ENCODE data around the gene RUNX1. TPM values are rescaled to one million over a fixed set of nuclear protein-coding genes. Genes with fewer than 3 reads are reported as not detected.

RUNX1 gene
- total RNA-seq, 1 experiment from 2014 or later = 0.52 TPM

DNA sequence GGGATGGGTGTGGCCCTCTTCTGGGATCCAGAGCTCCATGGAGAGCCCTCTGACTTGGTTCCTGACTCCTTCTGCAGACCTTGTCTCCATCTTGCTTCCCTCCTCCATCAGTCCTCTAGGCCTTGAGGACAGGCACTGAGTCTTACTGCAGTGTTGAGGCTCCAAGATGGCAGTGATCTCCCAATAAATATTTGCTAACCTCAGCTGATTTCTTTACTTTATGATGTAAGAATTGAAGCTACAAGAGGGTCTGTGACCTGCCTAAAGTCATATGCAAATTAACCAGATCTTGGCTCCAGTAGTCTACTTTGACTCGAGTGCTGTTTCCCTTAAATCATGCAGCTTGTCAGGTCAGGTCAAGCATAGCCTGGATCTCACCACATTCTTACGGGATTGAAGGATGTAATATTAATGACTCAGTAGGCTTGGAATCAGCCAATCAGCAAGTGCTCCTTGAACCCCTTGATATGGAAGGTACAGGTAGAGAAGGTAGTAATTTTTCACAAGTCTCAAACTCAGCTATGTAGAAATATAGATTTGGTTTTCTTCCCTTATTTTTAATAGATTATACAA lies 287.3 kb downstream of the RUNX1 start:
- CTCF ChIA-PET = interaction anchor here (1.2 kb wide), 1 partner anchor 16 kb away, joined by 3 read pairs; no protein-coding TSS in a partner anchor
- H3K27ac ChIP-seq (ENCODE audit: low read depth, low read length, poor library complexity, severe bottlenecking) = no peak overlapping the region
- no peaks in the 10 kb centered on the region for H3K4me1 ChIP-seq (ENCODE audit: insufficient read depth, low read length, poor library complexity, severe bottlenecking)
- DNase-seq (ENCODE audit: low spot score) = no peak
- intact Hi-C loops (cut with micrococcal nuclease; ENCODE audit: unreplicated experiment) = no loop called here
- H3K4me3 ChIP-seq (ENCODE audit: low read depth, low read length, poor library complexity, severe bottlenecking) = no peak overlapping the region
- no peaks in the 10 kb centered on the region for H3K9me3 ChIP-seq (ENCODE audit: low read depth, low read length, poor library complexity, severe bottlenecking)
- TF ChIP-seq, protein P1, sequence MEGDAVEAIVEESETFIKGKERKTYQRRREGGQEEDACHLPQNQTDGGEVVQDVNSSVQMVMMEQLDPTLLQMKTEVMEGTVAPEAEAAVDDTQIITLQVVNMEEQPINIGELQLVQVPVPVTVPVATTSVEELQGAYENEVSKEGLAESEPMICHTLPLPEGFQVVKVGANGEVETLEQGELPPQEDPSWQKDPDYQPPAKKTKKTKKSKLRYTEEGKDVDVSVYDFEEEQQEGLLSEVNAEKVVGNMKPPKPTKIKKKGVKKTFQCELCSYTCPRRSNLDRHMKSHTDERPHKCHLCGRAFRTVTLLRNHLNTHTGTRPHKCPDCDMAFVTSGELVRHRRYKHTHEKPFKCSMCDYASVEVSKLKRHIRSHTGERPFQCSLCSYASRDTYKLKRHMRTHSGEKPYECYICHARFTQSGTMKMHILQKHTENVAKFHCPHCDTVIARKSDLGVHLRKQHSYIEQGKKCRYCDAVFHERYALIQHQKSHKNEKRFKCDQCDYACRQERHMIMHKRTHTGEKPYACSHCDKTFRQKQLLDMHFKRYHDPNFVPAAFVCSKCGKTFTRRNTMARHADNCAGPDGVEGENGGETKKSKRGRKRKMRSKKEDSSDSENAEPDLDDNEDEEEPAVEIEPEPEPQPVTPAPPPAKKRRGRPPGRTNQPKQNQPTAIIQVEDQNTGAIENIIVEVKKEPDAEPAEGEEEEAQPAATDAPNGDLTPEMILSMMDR (conservative IDR thresholded peaks at IDR 0.05; ENCODE audit: low read depth, low read length) = no peak
- no peak for TF ChIP-seq EZH2 (IDR thresholded peaks at IDR 0.05; ENCODE audit: borderline replicate concordance, low read depth, low read length, poor library complexity, severe bottlenecking)
- POLR2A ChIA-PET (ENCODE audit: low non-redundant PET) = interaction anchor here (0.6 kb wide), 1 partner anchor 43 kb away, joined by 3 read pairs; no protein-coding TSS in a partner anchor
- no TSS peak for BruUV-seq (replicated peaks)
- H3K27me3 ChIP-seq (replicated peaks; ENCODE audit: insufficient read depth, low read depth, low read length, poor library complexity) = no peaks in the 10 kb centered on the region
- no peaks in the 10 kb centered on the region for H3K36me3 ChIP-seq (ENCODE audit: insufficient read depth, low read length, poor library complexity, severe bottlenecking)

DNA sequence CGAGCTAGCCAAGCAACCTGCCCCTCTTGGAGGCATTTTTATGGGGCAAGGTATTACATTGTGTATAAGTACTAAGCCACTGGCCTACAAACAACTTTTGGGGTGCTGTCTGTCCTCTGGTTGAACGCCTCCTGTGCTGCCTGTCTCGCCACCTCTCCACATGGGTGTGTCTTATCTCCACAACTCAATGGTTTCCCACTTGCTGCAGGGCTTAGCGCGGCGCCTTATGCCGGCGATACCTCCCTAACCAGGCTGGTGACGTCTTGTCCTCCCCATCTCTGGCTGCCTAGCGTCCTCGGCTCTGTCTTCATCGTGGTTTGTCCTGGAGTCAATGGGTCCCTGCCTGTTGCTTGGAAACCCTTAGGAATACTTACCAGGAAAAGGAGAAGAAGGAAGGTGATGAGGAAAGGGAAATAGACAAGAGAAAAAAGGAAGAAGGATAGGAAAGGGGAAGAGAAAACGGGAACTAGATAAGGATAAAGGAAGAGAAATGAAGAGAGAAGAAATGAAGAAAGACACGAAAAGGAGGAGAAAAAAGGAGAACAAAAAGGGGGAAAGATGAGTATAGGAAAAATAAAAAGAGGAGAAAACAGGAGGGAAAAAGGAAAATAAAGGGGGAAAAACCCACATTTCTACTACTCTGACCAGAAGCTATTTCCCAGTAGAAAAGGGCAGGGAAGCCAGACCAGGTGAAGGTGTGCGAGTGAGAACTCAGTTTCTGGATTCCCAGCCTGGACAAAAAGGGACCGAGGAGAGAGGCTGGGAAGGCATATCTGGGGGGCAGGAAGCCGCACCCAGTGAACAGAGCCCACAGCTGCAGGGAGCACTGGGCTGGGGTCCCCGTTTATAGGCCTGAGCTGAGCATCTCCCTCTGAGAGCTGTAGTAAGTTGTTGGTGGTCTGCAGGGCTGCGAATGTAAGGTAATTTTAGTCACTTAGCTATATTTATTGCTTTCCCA lies 294.1 kb downstream of the RUNX1 start:
- H3K4me1 ChIP-seq (ENCODE audit: insufficient read depth, low read length, poor library complexity, severe bottlenecking) = no peaks in the 10 kb centered on the region
- H3K4me3 ChIP-seq (ENCODE audit: low read depth, low read length, poor library complexity, severe bottlenecking) = no peak overlapping the region
- H3K27ac ChIP-seq (ENCODE audit: low read depth, low read length, poor library complexity, severe bottlenecking) = no peak overlapping the region
- H3K9me3 ChIP-seq (ENCODE audit: low read depth, low read length, poor library complexity, severe bottlenecking) = no peaks in the 10 kb centered on the region
- no TSS peak for BruUV-seq (replicated peaks)
- peaks cover 3% of the 10 kb centered on the region for H3K27me3 ChIP-seq (replicated peaks; ENCODE audit: insufficient read depth, low read depth, low read length, poor library complexity)
- CTCF ChIA-PET = no interaction called here
- TF ChIP-seq, protein P1 (conservative IDR thresholded peaks at IDR 0.05; ENCODE audit: low read depth, low read length) = no peak
- TF ChIP-seq EZH2 (IDR thresholded peaks at IDR 0.05; ENCODE audit: borderline replicate concordance, low read depth, low read length, poor library complexity, severe bottlenecking) = no peak
- no peak for DNase-seq (ENCODE audit: low spot score)
- intact Hi-C loops (cut with micrococcal nuclease; ENCODE audit: unreplicated experiment) = no loop called here
- H3K36me3 ChIP-seq (ENCODE audit: insufficient read depth, low read length, poor library complexity, severe bottlenecking) = no peaks in the 10 kb centered on the region
- POLR2A ChIA-PET (ENCODE audit: low non-redundant PET) = no interaction called here

DNA sequence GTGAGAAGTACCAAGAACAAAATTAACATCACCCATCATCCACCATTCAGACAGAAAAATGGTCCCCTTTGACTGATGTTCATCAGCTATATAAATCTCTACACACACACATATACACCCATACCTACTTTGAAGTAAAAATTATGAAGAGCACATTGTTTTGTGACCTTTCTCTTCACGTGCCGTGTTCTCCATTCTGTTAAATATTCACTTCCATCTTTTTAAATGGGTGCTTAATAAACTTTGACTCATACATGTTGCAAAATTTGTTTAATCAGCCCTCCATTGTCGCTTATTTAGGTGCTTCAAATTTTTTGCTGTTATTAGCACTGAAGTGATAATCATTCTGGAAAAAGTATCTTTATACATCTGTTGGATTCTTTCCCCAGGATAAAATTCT lies 300.2 kb downstream of the RUNX1 start:
- ChIA-PET POLR2A (ENCODE audit: low non-redundant PET) (no interaction called here), CTCF (interaction anchor here (0.7 kb wide), 1 partner anchor 31 kb away, joined by 3 read pairs; no protein-coding TSS in a partner anchor)
- no peak for DNase-seq (ENCODE audit: low spot score)
- TF ChIP-seq, protein P1 (conservative IDR thresholded peaks at IDR 0.05; ENCODE audit: low read depth, low read length) = no peak
- TF ChIP-seq EZH2 (IDR thresholded peaks at IDR 0.05; ENCODE audit: borderline replicate concordance, low read depth, low read length, poor library complexity, severe bottlenecking) = no peak
- no peaks in the 10 kb centered on the region for H3K36me3 ChIP-seq (ENCODE audit: insufficient read depth, low read length, poor library complexity, severe bottlenecking)
- BruUV-seq (replicated peaks) = no TSS peak
- no peak overlapping the region for H3K27ac ChIP-seq (ENCODE audit: low read depth, low read length, poor library complexity, severe bottlenecking)
- no peaks in the 10 kb centered on the region for H3K9me3 ChIP-seq (ENCODE audit: low read depth, low read length, poor library complexity, severe bottlenecking)
- intact Hi-C loops (cut with micrococcal nuclease; ENCODE audit: unreplicated experiment) = loop anchor here (5.0 kb wide), 1 partner anchor 133 kb away; no protein-coding TSS in a partner anchor
- no peaks in the 10 kb centered on the region for H3K4me1 ChIP-seq (ENCODE audit: insufficient read depth, low read length, poor library complexity, severe bottlenecking)
- H3K27me3 ChIP-seq (replicated peaks; ENCODE audit: insufficient read depth, low read depth, low read length, poor library complexity) = no peaks in the 10 kb centered on the region
- no peak overlapping the region for H3K4me3 ChIP-seq (ENCODE audit: low read depth, low read length, poor library complexity, severe bottlenecking)

All from A673 (cell line).